HG02970 (cell line): ENCODE results near the gene CD34.

Experiments used
- ATAC-seq: cut with Tn5 transposase; IDR thresholded peaks from one replicate; pipeline ENCODE4 v1.9.1; 2021; ENCODE audit warnings: mild to moderate bottlenecking, moderate library complexity, moderate number of reproducible peaks; ENCODE audit not compliant: unreplicated experiment, low FRiP score

The CD34 gene

GRCh38 chr1:207837673-207838072 lies 73.3 kb downstream of the CD34 start:
- ATAC-seq, result no peak

GRCh38 chr1:207836591-207837347 lies 74.2 kb downstream of the CD34 start:
- ATAC-seq, result no peak

- no peak for ATAC-seq
Measured at GRCh38 chr1:207835958-207836357, 75.0 kb downstream of the CD34 start.

GRCh38 chr1:207833956-207834660 lies 76.8 kb downstream of the CD34 start:
- no peak for ATAC-seq

GRCh38 chr1:207833381-207833780 lies 77.5 kb downstream of the CD34 start:
- no peak for ATAC-seq

- ATAC-seq, result no peak
Measured at GRCh38 chr1:207832796-207833195, 78.1 kb downstream of the CD34 start.

GRCh38 chr1:207831517-207832327 lies 79.2 kb downstream of the CD34 start:
- ATAC-seq, result peak; percentile 73
